ENCODE results near the gene ADAMTS13.

Gene ADAMTS13

GRCh38 chr9:133490865-133491655 lies 68.9 kb downstream of the ADAMTS13 start:
- no peak for DNase-seq (ENCODE audit: low spot score)

GRCh38 chr9:133491656-133491925 lies 69.4 kb downstream of the ADAMTS13 start:
- no peak for DNase-seq (ENCODE audit: low spot score)

GRCh38 chr9:133492061-133493021 lies 70.2 kb downstream of the ADAMTS13 start:
- DNase-seq (ENCODE audit: low spot score) = no peak

GRCh38 chr9:133493428-133493827 lies 71.3 kb downstream of the ADAMTS13 start:
- no peak for DNase-seq (ENCODE audit: low spot score)

GRCh38 chr9:133493845-133494540 lies 71.8 kb downstream of the ADAMTS13 start:
- no peak for DNase-seq (ENCODE audit: low spot score)

GRCh38 chr9:133494636-133495326 lies 72.6 kb downstream of the ADAMTS13 start:
- no peak for DNase-seq (ENCODE audit: low spot score)

GRCh38 chr9:133495327-133496293 lies 73.4 kb downstream of the ADAMTS13 start:
- no peak for DNase-seq (ENCODE audit: low spot score)

GRCh38 chr9:133496861-133497842 lies 75.0 kb downstream of the ADAMTS13 start:
- no peak for DNase-seq (ENCODE audit: low spot score)

GRCh38 chr9:133499132-133499891 lies 77.1 kb downstream of the ADAMTS13 start:
- DNase-seq (ENCODE audit: low spot score) = no peak

- no peak for DNase-seq (ENCODE audit: low spot score)
Measured at GRCh38 chr9:133499892-133500270, 77.7 kb downstream of the ADAMTS13 start.

- DNase-seq (ENCODE audit: low spot score) = no peak
Measured at GRCh38 chr9:133502112-133502511, 79.9 kb downstream of the ADAMTS13 start.

GRCh38 chr9:133505186-133505830 lies 83.1 kb downstream of the ADAMTS13 start:
- DNase-seq (ENCODE audit: low spot score) = no peak

- no peak for DNase-seq (ENCODE audit: low spot score)
Measured at GRCh38 chr9:133505901-133506652, 83.9 kb downstream of the ADAMTS13 start.

- DNase-seq (ENCODE audit: low spot score) = no peak
Measured at GRCh38 chr9:133506653-133507038, 84.5 kb downstream of the ADAMTS13 start.

- no peak for DNase-seq (ENCODE audit: low spot score)
Measured at GRCh38 chr9:133507246-133507965, 85.2 kb downstream of the ADAMTS13 start.

- DNase-seq (ENCODE audit: low spot score) = no peak
Measured at GRCh38 chr9:133508046-133508445, 85.9 kb downstream of the ADAMTS13 start.
